ENCODE measurements around the gene ARRDC1.

DNA sequence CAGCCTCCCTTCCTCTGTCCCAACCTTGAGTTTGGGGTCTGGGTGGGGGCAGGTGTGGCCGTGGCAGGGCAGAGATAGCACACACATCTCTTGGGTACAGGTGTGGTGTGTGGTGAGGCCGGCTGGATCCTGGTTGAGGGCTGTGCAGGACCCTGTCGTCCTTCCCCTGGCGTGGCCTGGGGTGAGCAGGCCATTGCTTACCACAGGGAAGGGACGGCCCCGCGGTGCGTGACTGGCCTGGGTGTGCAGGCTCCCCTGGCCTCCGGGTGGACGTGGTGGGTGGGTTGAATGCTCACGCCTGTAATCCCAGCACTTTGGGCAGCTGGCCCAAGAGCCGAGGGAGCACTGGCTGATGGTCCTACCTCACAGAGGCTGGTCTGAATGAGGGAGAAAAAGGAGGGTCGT, 1.2 kb downstream of the ARRDC1 start:
- TF ChIP-seq, protein P1, sequence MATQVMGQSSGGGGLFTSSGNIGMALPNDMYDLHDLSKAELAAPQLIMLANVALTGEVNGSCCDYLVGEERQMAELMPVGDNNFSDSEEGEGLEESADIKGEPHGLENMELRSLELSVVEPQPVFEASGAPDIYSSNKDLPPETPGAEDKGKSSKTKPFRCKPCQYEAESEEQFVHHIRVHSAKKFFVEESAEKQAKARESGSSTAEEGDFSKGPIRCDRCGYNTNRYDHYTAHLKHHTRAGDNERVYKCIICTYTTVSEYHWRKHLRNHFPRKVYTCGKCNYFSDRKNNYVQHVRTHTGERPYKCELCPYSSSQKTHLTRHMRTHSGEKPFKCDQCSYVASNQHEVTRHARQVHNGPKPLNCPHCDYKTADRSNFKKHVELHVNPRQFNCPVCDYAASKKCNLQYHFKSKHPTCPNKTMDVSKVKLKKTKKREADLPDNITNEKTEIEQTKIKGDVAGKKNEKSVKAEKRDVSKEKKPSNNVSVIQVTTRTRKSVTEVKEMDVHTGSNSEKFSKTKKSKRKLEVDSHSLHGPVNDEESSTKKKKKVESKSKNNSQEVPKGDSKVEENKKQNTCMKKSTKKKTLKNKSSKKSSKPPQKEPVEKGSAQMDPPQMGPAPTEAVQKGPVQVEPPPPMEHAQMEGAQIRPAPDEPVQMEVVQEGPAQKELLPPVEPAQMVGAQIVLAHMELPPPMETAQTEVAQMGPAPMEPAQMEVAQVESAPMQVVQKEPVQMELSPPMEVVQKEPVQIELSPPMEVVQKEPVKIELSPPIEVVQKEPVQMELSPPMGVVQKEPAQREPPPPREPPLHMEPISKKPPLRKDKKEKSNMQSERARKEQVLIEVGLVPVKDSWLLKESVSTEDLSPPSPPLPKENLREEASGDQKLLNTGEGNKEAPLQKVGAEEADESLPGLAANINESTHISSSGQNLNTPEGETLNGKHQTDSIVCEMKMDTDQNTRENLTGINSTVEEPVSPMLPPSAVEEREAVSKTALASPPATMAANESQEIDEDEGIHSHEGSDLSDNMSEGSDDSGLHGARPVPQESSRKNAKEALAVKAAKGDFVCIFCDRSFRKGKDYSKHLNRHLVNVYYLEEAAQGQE (IDR thresholded peaks at IDR 0.05; ENCODE audit: insufficient replicate concordance, low read depth), result no peak
- TF ChIP-seq, protein P2, sequence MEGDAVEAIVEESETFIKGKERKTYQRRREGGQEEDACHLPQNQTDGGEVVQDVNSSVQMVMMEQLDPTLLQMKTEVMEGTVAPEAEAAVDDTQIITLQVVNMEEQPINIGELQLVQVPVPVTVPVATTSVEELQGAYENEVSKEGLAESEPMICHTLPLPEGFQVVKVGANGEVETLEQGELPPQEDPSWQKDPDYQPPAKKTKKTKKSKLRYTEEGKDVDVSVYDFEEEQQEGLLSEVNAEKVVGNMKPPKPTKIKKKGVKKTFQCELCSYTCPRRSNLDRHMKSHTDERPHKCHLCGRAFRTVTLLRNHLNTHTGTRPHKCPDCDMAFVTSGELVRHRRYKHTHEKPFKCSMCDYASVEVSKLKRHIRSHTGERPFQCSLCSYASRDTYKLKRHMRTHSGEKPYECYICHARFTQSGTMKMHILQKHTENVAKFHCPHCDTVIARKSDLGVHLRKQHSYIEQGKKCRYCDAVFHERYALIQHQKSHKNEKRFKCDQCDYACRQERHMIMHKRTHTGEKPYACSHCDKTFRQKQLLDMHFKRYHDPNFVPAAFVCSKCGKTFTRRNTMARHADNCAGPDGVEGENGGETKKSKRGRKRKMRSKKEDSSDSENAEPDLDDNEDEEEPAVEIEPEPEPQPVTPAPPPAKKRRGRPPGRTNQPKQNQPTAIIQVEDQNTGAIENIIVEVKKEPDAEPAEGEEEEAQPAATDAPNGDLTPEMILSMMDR (IDR thresholded peaks at IDR 0.05; ENCODE audit: insufficient read depth, low read length), result no peak
- TF ChIP-seq SPI1 (IDR thresholded peaks at IDR 0.05; ENCODE audit: borderline replicate concordance, low read depth) (no peak), POLR2AphosphoS5 (IDR thresholded peaks at IDR 0.05; ENCODE audit: low read depth) (no peak), GABPA (IDR thresholded peaks at IDR 0.05; ENCODE audit: low read depth) (no peak)

Data from HL-60 (cell line).